Measurements from ENCODE around the gene IL10RA. TPM values are rescaled to one million over a fixed set of nuclear protein-coding genes. Genes with fewer than 3 reads are reported as not detected.
"Not testable (repeated sequence)": the region's sequence is repeated elsewhere in the genome, so short reads cannot be mapped to it uniquely, and the experiment has no call there.

IL10RA gene
- total RNA-seq, 1 experiment from 2014 or later: not detected

DNA sequence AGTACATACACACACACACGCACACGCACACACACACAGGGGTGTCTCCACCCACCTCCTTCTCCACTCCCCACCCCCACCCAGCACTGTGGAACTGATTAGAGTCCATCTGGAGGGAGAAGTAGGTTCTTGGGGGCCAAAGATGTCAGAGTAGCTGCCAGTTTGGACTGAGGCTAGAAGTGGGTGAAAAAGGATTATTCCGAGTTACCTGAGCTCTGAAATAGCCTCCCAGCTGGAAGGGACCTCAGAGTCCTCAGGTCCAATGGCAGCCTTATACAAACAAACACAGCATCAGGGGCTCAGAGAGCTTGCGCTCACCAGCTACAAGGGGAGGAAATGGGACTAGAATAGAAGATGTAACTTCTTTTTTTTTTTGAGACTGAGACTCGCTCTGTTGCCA, 20.8 kb downstream of the IL10RA start:
- DNase-seq (ENCODE audit: low spot score): no peak

- DNase-seq (ENCODE audit: low spot score): not testable (repeated sequence)
Observed at GRCh38 chr11:118007563-118008270, 21.5 kb downstream of the IL10RA start.

GRCh38 chr11:118008271-118008911, 22.2 kb downstream of the IL10RA start:
- DNase-seq (ENCODE audit: low spot score): no peak

DNA sequence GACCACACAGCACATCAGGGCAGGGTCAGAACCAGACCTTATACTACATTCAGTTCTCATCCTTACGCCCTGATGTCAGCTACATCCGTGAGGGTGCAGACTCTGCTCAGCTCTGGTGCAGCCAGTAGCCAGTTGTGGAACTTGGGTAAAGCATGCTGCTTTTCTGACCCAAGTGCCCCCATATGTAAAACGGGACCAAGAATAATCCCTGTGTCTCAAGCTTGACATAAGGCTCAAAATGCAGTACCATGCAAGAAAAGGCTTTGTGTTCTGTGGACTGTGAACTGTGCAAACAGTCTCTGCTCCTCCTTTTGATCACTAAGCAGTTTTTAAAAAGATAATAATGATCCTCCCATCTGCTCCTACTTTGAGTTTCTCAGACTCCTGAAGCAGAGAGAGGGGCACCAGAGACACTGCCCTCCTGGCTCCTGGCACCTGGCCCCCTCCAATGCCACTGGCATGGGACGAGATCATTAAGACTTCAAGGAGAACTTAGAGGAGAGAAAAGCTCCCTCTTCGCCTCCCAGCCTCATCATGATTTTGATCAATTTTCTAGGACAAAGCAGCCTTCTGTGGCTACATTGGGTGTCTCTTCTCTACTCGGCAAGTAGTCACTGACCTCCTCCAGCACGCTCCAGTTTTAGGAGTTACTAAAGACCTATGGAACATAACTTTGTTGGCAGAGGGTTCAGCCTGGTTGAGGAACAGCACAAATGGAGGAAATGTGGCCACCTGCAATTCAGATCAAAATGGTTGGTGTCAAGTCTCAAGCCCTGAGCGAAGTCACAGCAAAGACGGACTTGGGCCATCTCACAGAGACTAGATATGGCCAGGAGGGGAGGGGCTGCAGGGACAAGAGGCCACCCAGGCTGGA, 23.9 kb downstream of the IL10RA start:
- DNase-seq (ENCODE audit: low spot score): no peak

GRCh38 chr11:118010738-118011461, 24.7 kb downstream of the IL10RA start:
- no peak for DNase-seq (ENCODE audit: low spot score)

GRCh38 chr11:118012083-118012669, 26.0 kb downstream of the IL10RA start:
- DNase-seq (ENCODE audit: low spot score): peak; percentile 27

GRCh38 chr11:118014022-118014421, 27.8 kb downstream of the IL10RA start:
- no peak for DNase-seq (ENCODE audit: low spot score)

- no peak for DNase-seq (ENCODE audit: low spot score)
Observed at GRCh38 chr11:118015385-118015841, 29.2 kb downstream of the IL10RA start.

DNA sequence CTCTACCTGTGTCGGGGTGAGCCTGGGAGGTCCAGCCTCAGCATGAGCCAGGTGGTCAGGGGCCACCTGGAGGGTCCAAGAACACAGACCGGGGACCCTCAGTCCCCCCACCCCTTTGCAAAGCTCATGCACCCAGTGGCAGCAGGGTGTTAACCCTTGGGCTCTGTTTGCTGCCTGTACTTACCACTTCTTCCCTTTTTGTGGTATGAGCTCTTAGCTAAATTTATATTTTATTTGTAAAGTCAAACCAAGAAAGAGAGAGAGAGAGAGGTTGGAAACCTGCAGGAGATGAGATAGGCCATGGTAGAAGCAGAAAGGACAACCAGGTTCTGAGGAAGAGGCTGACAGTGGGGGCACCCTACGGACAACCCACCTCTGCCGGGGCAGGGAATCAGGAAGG, 29.9 kb downstream of the IL10RA start:
- DNase-seq (ENCODE audit: low spot score): no peak

- DNase-seq (ENCODE audit: low spot score): no peak
Observed at GRCh38 chr11:118017111-118017510, 30.9 kb downstream of the IL10RA start.

GRCh38 chr11:118017631-118018315, 31.6 kb downstream of the IL10RA start:
- DNase-seq (ENCODE audit: low spot score): no peak

- no peak for DNase-seq (ENCODE audit: low spot score)
Observed at GRCh38 chr11:118018401-118018800, 32.2 kb downstream of the IL10RA start.

GRCh38 chr11:118021146-118021545, 35.0 kb downstream of the IL10RA start:
- DNase-seq (ENCODE audit: low spot score): no peak

- no peak for DNase-seq (ENCODE audit: low spot score)
Observed at GRCh38 chr11:118027694-118028093, 41.5 kb downstream of the IL10RA start.

GRCh38 chr11:118028626-118029025, 42.4 kb downstream of the IL10RA start:
- DNase-seq (ENCODE audit: low spot score): no peak

- no peak for DNase-seq (ENCODE audit: low spot score)
Observed at GRCh38 chr11:118033443-118033842, 47.2 kb downstream of the IL10RA start.

GRCh38 chr11:118042141-118042540, 55.9 kb downstream of the IL10RA start:
- no peak for DNase-seq (ENCODE audit: low spot score)

DNA sequence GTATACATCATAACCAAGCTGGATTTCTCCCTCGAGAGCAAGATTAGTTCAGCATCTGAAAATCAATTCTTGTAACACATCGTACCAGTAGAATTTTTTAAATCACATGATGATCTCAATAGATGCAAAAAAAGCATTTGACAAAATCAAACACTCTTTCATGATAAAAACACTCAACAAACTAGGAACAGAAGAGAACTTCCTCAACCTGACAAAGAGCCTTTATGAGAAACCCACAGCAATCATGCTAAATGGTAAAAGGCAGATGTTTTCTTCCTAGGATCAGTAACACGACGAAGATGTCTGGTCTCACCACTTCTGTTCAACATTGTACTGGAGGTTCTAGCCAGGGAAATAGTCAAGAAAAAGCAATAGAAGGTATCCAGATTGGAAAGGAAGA, 56.6 kb downstream of the IL10RA start:
- DNase-seq (ENCODE audit: low spot score): no peak

GRCh38 chr11:118045191-118045590, 59.0 kb downstream of the IL10RA start:
- no peak for DNase-seq (ENCODE audit: low spot score)

- DNase-seq (ENCODE audit: low spot score): no peak
Observed at GRCh38 chr11:118046051-118046963, 60.1 kb downstream of the IL10RA start.
